ENCODE data around the gene KANSL3. TPM values are rescaled to one million over a fixed set of nuclear protein-coding genes. Genes with fewer than 3 reads are reported as not detected.

The KANSL3 gene
- total and polyA plus RNA-seq, 9 of the 15 experiments (the other 6 are each of a cell fraction or from before 2014, with no cell fraction given) = 11.3 to 43.7 (median 27.9) TPM

DNA sequence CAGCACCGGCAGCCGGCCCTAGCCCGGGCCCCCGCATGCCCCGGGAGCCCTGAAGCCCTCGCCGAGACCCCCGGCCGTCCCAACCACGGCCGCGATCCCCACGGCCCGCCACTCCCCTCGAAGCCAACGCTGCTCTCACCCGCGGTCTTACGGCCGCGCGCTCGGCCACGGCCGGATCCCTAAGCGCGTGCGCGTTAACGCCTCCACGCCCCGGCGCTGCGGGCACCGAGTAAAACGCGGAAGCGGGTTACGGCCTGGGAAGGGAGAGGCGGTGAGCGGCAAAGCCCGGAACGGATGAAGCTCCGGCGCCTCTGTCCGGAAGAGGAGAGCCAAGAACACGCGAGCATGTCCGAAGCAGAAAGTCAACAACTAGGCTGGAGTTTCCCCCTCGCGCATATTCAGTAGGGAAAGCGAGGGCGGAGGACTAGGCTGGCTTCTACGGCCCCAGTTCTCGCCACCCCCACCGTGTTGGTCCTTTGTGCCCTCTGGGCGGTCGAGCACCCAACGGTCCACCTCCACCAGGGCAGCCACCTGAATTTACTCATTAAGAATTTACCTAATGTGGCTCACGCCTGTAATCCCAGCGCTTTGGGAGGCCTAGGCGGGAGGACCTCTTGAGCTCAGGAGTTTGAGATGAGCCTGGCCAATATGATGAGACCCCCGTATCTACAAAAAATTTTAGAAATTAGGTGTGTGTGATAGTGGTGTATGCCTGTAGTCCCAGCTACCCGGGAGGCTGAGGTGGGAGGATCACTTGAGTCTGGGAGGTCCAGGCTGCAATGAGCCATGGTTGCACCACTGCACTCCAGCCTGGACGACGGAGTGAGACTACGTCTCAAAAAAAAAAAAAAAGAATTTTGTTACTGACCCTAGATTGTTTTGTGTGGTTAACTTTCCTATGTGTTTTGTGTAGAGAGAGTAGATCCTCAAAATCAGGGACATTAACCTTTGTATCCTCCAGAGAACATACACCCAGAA lies at the start of gene KANSL3 (continued):
- TF ChIP-seq, protein P1, sequence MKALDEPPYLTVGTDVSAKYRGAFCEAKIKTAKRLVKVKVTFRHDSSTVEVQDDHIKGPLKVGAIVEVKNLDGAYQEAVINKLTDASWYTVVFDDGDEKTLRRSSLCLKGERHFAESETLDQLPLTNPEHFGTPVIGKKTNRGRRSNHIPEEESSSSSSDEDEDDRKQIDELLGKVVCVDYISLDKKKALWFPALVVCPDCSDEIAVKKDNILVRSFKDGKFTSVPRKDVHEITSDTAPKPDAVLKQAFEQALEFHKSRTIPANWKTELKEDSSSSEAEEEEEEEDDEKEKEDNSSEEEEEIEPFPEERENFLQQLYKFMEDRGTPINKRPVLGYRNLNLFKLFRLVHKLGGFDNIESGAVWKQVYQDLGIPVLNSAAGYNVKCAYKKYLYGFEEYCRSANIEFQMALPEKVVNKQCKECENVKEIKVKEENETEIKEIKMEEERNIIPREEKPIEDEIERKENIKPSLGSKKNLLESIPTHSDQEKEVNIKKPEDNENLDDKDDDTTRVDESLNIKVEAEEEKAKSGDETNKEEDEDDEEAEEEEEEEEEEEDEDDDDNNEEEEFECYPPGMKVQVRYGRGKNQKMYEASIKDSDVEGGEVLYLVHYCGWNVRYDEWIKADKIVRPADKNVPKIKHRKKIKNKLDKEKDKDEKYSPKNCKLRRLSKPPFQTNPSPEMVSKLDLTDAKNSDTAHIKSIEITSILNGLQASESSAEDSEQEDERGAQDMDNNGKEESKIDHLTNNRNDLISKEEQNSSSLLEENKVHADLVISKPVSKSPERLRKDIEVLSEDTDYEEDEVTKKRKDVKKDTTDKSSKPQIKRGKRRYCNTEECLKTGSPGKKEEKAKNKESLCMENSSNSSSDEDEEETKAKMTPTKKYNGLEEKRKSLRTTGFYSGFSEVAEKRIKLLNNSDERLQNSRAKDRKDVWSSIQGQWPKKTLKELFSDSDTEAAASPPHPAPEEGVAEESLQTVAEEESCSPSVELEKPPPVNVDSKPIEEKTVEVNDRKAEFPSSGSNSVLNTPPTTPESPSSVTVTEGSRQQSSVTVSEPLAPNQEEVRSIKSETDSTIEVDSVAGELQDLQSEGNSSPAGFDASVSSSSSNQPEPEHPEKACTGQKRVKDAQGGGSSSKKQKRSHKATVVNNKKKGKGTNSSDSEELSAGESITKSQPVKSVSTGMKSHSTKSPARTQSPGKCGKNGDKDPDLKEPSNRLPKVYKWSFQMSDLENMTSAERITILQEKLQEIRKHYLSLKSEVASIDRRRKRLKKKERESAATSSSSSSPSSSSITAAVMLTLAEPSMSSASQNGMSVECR (CRISPR knock-in tag; IDR thresholded peaks at IDR 0.05) = peak; percentile 68
- TF ChIP-seq, protein P2, sequence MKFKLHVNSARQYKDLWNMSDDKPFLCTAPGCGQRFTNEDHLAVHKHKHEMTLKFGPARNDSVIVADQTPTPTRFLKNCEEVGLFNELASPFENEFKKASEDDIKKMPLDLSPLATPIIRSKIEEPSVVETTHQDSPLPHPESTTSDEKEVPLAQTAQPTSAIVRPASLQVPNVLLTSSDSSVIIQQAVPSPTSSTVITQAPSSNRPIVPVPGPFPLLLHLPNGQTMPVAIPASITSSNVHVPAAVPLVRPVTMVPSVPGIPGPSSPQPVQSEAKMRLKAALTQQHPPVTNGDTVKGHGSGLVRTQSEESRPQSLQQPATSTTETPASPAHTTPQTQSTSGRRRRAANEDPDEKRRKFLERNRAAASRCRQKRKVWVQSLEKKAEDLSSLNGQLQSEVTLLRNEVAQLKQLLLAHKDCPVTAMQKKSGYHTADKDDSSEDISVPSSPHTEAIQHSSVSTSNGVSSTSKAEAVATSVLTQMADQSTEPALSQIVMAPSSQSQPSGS (CRISPR knock-in tag; IDR thresholded peaks at IDR 0.05) = no peak
- TF ChIP-seq ARNT (IDR thresholded peaks at IDR 0.05) (peak; percentile 24 to 81; a peak in 2 of 4 replicates), NR2F6 (CRISPR knock-in tag; IDR thresholded peaks at IDR 0.05) (no peak), ZNF165 (CRISPR knock-in tag; IDR thresholded peaks at IDR 0.05; ENCODE audit: borderline replicate concordance) (no peak), GABPB2 (CRISPR knock-in tag; conservative IDR thresholded peaks at IDR 0.05) (no peak), ZNF24 (IDR thresholded peaks at IDR 0.05) (peak; percentile 75), HDAC2 (IDR thresholded peaks at IDR 0.05) (peak; percentile 44; the same call in 1 of the 2 replicates), HCFC1 (IDR thresholded peaks at IDR 0.05; ENCODE audit: low read depth, low read length) (peak; percentile 76), CXXC5 (CRISPR knock-in tag; IDR thresholded peaks at IDR 0.05) (peak; percentile 91), XRCC3 (IDR thresholded peaks at IDR 0.05) (no peak), ATF7 (IDR thresholded peaks at IDR 0.05) (peak; percentile 82), MED1 (CRISPR knock-in tag; IDR thresholded peaks at IDR 0.05; ENCODE audit: borderline replicate concordance) (no peak), NR2C1 (IDR thresholded peaks at IDR 0.05) (0 out of 2 replicates have a peak, but pooled peaks have one; percentile 37), NR2C1 (tag; IDR thresholded peaks at IDR 0.05) (peak; percentile 22; the same call in 1 of the 2 replicates), ZNF3 (CRISPR knock-in tag; IDR thresholded peaks at IDR 0.05) (no peak)
- TF ChIP-seq, protein P3, sequence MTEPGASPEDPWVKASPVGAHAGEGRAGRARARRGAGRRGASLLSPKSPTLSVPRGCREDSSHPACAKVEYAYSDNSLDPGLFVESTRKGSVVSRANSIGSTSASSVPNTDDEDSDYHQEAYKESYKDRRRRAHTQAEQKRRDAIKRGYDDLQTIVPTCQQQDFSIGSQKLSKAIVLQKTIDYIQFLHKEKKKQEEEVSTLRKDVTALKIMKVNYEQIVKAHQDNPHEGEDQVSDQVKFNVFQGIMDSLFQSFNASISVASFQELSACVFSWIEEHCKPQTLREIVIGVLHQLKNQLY (CRISPR knock-in tag; conservative IDR thresholded peaks at IDR 0.05) = peak in 1 of 2 experiments; percentile 87; a peak in 1 of 4 replicates
- TF ChIP-seq, protein P4, sequence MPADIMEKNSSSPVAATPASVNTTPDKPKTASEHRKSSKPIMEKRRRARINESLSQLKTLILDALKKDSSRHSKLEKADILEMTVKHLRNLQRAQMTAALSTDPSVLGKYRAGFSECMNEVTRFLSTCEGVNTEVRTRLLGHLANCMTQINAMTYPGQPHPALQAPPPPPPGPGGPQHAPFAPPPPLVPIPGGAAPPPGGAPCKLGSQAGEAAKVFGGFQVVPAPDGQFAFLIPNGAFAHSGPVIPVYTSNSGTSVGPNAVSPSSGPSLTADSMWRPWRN (IDR thresholded peaks at IDR 0.05; ENCODE audit: low read depth) = no peak
- TF ChIP-seq, protein P5, sequence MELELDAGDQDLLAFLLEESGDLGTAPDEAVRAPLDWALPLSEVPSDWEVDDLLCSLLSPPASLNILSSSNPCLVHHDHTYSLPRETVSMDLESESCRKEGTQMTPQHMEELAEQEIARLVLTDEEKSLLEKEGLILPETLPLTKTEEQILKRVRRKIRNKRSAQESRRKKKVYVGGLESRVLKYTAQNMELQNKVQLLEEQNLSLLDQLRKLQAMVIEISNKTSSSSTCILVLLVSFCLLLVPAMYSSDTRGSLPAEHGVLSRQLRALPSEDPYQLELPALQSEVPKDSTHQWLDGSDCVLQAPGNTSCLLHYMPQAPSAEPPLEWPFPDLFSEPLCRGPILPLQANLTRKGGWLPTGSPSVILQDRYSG (tag; conservative IDR thresholded peaks at IDR 0.05; ENCODE audit: low read depth) = peak; percentile 52; the same call in 1 of the 2 replicates

Measured in K562 (cell line).